ENCODE results near the gene MATN3. TPM values are rescaled to one million over a fixed set of nuclear protein-coding genes. Genes with fewer than 3 reads are reported as not detected.
A peak's percentile ranks its signal among the peaks of the same experiment; 100 is the strongest.

The MATN3 gene
- total RNA-seq, 3 donors from 2014 or later (not counting 1 experiment from before 2014, with no cell fraction given): not detected

DNA sequence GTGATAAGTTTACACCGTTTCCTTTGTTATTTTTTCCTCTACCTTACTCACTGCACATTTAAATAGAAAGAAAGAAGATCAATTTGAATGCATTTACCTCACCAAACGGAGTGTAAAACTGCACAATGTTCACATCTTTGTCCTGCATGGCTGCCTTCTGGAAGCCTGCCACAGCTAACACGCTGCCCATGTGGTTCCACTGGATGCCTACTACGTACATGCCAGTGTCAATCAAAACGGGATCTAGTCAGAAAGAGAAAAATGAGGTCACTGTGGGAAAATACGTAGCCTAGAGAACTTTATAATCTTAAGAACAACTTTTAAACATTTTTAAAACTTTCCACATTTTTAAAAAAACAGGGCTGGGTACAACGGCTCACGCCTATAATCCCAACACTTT is 39.0 kb downstream of the MATN3 start:
- Mint-ChIP-seq H3K36me3 (peaks cover 1% of the 10 kb centered on the region), H3K27me3 (ENCODE audit: low read depth in 2 of 2) (no peaks in the 10 kb centered on the region), H3K4me1 (peaks cover 12 to 13% of the 10 kb centered on the region in 2 donors), H3K4me3 (no peak overlapping the region), H3K27ac (no peak overlapping the region), H3K9me3 (no peaks in the 10 kb centered on the region)
- peaks cover 20% of the 10 kb centered on the region for H3K36me3 ChIP-seq (ENCODE audit: control insufficient read depth, insufficient read depth, low read length)
- no peaks in the 10 kb centered on the region for H3K9me3 ChIP-seq (ENCODE audit: control insufficient read depth, insufficient read depth, low read length)
- H3K4me3 ChIP-seq (ENCODE audit: low read length): no peak overlapping the region
- H3K27ac ChIP-seq (ENCODE audit: low read length): no peak overlapping the region
- no peaks in the 10 kb centered on the region for H3K27me3 ChIP-seq (ENCODE audit: control insufficient read depth, insufficient read depth, low read length)
- 98% methylated on average over 8 of the region's 8 CpGs for WGBS (ENCODE audit: insufficient coverage)
- TF ChIP-seq CTCF (IDR thresholded peaks at IDR 0.05): no peak
- intact Hi-C loops (cut with micrococcal nuclease): no loop called here
- H3K4me1 ChIP-seq (ENCODE audit: control insufficient read depth, insufficient read depth, low read length): no peaks in the 10 kb centered on the region
- no peak for DNase-seq
- ATAC-seq: no peak

DNA sequence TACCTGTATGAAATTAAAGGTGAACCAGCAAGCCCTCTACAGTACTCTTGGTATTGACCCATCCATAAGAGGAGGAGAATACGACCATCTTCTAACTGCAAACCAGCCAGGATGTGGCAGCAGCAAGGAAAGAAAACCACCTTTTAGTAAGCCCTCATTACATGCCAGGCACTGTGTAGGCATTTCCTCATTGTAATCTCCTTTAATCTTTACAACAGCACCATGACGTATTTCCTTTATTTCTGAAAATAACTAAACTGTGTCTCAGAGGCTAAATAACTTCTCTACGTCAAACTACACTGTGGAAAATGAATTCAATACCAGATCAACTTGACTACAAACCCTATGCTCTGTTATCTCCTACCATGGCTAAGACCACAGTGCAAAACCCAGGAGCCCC is 40.8 kb downstream of the MATN3 start:
- Histone ChIP-seq H3K9me3 (ENCODE audit: control insufficient read depth, insufficient read depth, low read length) (no peaks in the 10 kb centered on the region), H3K27me3 (ENCODE audit: control insufficient read depth, insufficient read depth, low read length) (no peaks in the 10 kb centered on the region), H3K4me1 (ENCODE audit: control insufficient read depth, insufficient read depth, low read length) (no peaks in the 10 kb centered on the region), H3K36me3 (ENCODE audit: control insufficient read depth, insufficient read depth, low read length) (peaks cover 9% of the 10 kb centered on the region), H3K27ac (ENCODE audit: low read length) (peak overlapping the region; percentile 6), H3K4me3 (ENCODE audit: low read length) (no peak overlapping the region)
- intact Hi-C loops (cut with micrococcal nuclease): no loop called here
- 12% methylated on average over 3 of the region's 3 CpGs for WGBS (ENCODE audit: insufficient coverage)
- ATAC-seq (peak; percentile 91), DNase-seq (peak in 1 of 2 donors; percentile 53)
- Mint-ChIP-seq H3K4me3 (peak overlapping the region; percentile 29), H3K27me3 (ENCODE audit: low read depth in 2 of 2) (no peaks in the 10 kb centered on the region), H3K9me3 (no peaks in the 10 kb centered on the region), H3K36me3 (no peaks in the 10 kb centered on the region), H3K4me1 (peaks cover 12 to 13% of the 10 kb centered on the region in 2 donors), H3K27ac (peak overlapping the region; percentile 77 to 92)
- TF ChIP-seq CTCF (IDR thresholded peaks at IDR 0.05): no peak

DNA sequence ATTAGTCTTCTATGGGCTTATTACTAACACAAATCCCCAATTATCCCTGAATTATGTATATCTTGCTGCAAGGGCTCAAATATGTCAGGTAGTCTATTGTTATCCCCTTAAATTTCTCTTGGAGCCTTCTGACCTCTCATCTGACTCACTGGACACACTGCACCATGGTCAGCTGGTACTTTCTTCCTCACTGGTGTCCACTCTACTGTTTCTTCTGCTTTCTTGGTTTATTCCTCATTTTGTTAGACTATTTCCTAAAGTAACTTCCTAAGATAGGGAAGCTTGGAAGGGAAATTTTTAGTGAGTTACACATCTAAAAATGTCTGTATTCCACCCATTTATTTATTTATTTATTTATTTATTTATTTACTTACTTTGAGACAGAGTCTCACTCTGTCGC is 49.1 kb downstream of the MATN3 start:
- Histone ChIP-seq H3K4me1 (ENCODE audit: control insufficient read depth, insufficient read depth, low read length) (no peaks in the 10 kb centered on the region), H3K27me3 (ENCODE audit: control insufficient read depth, insufficient read depth, low read length) (no peaks in the 10 kb centered on the region)

More for the DNA sequence above, 49.1 kb downstream of the MATN3 start:
- Mint-ChIP-seq H3K9me3 (no peaks in the 10 kb centered on the region), H3K27ac (no peak overlapping the region), H3K27me3 (ENCODE audit: low read depth in 2 of 2) (no peaks in the 10 kb centered on the region), H3K4me3 (no peak overlapping the region), H3K36me3 (no peaks in the 10 kb centered on the region), H3K4me1 (no peaks in the 10 kb centered on the region)
- no peak for TF ChIP-seq CTCF (IDR thresholded peaks at IDR 0.05)
- ATAC-seq (no peak), DNase-seq (no peak)
- H3K4me3 ChIP-seq (ENCODE audit: low read length): no peak overlapping the region
- WGBS (ENCODE audit: insufficient coverage): 100% methylated on average over 1 of the region's 1 CpG
- intact Hi-C loops (cut with micrococcal nuclease): no loop called here
- peaks cover 5% of the 10 kb centered on the region for H3K36me3 ChIP-seq (ENCODE audit: control insufficient read depth, insufficient read depth, low read length)
- H3K27ac ChIP-seq (ENCODE audit: low read length): no peak overlapping the region
- H3K9me3 ChIP-seq (ENCODE audit: control insufficient read depth, insufficient read depth, low read length): no peaks in the 10 kb centered on the region

Measured in natural killer cell (primary cell).